Measurements from ENCODE around the gene DYNLT5.
"Not testable (repeated sequence)": the region's sequence is repeated elsewhere in the genome, so short reads cannot be mapped to it uniquely, and the experiment has no call there.

The DYNLT5 gene

DNA sequence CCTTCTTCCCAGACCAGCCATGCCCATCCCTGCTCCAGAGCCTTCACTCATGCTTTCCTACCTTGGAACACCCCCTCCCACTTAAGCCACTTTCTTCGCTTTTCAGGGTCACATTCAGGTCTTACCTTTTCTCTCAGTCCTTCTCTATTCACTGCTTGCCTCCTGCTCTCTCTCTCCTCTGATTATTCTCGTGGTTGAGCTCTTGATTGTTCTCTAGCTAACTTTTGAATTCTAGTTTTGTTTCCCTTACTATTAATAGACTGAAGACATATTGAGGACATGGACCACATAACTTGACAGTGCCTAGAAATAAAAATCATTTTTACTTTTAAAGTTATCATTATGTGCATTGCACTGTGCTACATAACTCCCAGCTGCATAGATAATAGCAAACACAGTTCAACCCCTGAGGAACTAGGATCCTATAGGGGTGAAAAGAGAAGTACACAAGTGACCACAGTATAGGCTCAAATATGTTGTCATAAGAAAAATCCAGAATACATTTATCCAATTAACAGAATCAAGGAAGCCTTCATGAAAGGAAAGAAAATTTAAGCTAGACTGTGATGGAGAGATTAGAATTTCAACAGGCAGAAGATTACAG is 27.3 kb downstream of the DYNLT5 start:
- TF ChIP-seq, protein P1, sequence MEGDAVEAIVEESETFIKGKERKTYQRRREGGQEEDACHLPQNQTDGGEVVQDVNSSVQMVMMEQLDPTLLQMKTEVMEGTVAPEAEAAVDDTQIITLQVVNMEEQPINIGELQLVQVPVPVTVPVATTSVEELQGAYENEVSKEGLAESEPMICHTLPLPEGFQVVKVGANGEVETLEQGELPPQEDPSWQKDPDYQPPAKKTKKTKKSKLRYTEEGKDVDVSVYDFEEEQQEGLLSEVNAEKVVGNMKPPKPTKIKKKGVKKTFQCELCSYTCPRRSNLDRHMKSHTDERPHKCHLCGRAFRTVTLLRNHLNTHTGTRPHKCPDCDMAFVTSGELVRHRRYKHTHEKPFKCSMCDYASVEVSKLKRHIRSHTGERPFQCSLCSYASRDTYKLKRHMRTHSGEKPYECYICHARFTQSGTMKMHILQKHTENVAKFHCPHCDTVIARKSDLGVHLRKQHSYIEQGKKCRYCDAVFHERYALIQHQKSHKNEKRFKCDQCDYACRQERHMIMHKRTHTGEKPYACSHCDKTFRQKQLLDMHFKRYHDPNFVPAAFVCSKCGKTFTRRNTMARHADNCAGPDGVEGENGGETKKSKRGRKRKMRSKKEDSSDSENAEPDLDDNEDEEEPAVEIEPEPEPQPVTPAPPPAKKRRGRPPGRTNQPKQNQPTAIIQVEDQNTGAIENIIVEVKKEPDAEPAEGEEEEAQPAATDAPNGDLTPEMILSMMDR (IDR thresholded peaks at IDR 0.05; ENCODE audit: low read depth, low read length), result no peak
- DNase-seq (ENCODE audit: low read depth in 2 of 2), result no peak
- no peak overlapping the region for H3K4me3 ChIP-seq (replicated peaks in 1 of 2; ENCODE audit: low read depth in 2 of 2, low read length in 2 of 2)

DNA sequence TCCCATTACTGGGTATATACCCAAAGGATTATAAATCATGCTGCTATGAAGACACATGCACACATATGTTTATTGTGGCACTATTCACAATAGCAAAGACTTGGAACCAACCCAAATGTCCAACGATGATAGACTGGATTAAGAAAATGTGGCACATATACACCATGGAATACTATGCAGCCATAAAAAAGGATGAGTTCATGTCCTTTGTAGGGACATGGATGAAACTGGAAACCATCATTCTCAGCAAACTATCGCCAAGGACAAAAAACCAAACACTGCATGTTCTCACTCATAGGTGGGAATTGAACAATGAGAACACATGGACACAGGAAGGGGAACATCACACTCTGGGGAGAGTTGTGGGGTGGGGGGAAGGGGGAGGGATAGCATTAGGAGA is 33.5 kb downstream of the DYNLT5 start:
- not testable (repeated sequence) for DNase-seq (ENCODE audit: low read depth in 2 of 2); H3K4me3 ChIP-seq (replicated peaks in 1 of 2; ENCODE audit: low read depth in 2 of 2, low read length in 2 of 2)

DNA sequence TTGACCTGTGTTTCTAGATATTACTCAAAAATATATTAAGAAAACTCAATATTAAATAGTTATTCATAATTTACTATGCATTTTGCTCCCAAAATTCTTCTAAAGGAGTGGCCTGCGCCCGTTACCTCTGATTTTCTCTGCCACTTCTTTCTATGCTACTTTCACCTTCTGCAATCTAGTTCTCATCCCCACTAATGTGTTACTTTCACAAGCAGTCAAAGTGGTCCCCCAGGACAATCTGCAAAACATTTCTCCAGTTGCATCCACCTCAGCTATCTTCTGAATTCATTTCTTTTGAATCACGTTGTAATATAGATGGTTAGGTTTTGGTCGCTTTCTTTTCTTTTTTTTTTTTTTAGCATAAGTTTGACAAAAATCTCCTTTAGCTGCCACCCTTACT is 35.4 kb downstream of the DYNLT5 start:
- H3K4me3 ChIP-seq (replicated peaks in 1 of 2; ENCODE audit: low read depth in 2 of 2, low read length in 2 of 2), result no peak overlapping the region
- DNase-seq (ENCODE audit: low read depth in 2 of 2), result no peak
- TF ChIP-seq, protein P1 (IDR thresholded peaks at IDR 0.05; ENCODE audit: low read depth, low read length), result no peak

DNA sequence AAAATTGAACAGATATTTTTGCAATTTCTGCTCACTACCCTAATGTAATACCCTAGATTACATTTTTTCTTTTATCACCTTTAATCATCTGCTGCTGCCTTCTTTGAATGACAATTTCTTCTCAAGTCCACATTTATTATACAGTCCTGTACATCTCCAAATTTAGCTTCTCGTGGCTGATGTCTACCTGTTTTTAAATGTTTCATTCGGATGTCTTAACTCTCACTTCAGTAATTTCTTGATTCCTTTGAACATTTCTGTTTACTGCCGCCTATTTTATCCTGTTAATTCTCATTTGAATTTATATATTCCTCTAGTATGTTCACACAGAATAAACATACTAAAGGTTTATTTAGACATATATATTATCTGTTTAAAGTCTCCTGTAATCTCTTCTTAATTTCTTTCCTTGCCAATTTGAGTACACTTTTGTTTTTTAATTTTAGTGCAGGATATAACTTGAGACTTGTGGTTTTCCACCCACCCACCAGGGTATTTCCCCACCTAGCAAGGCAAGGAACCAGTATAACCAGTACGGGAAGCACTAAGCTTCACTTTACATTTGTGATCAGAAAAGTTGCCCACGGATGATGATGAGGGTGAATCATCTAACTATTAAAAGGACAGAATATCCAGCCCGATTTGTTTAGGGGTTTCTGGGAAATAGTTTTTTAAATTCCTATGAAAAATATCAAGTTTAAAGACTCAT is 36.1 kb downstream of the DYNLT5 start:
- DNase-seq (ENCODE audit: low read depth in 2 of 2), result no peak
- no peak overlapping the region for H3K4me3 ChIP-seq (replicated peaks in 1 of 2; ENCODE audit: low read depth in 2 of 2, low read length in 2 of 2)
- TF ChIP-seq, protein P1 (IDR thresholded peaks at IDR 0.05; ENCODE audit: low read depth, low read length), result no peak

DNA sequence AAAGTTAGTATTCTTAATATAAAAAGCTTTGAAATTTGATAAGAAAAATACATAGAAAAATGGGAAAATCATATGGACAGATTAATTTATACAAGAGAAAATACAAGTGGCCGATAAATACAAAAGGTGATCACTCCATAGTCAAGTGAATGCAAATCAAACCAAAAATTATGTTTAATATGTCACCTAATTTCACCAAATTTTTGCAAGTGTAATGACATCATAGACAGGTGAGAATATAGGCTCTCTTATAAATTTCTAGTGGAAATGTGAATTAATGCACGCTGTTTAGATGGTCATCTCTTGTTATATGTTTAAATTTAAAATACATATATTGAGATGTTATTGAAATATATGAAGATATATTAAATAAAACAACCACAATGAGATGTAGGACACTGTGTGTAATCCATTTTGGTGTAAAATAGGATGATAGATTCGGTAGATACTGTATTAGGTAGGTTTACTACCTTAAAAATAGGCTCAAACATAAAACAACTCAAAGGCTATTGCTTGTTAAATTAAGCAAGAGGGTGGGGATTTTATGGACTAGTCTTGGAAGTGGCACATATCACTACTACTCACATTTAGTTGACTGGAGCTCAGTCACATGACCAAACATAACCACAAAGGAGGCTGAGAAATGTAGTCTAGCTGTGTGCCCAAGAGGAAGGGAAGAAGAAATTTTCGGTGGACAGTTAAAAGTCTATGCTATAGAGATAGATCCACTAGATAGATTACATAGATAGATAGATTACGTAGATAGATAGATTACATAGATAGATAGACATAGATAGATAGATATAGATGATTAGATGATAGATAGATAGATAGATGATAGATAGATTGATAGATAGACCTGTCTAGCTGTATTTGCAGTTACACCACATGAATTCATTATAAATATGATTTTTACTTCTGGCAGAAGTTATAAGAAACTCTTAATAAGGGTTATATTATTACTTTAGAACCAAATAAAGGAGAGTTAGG is 39.7 kb downstream of the DYNLT5 start:
- TF ChIP-seq, protein P1 (IDR thresholded peaks at IDR 0.05; ENCODE audit: low read depth, low read length), result no peak
- no peak for DNase-seq (ENCODE audit: low read depth in 2 of 2)
- no peak overlapping the region for H3K4me3 ChIP-seq (replicated peaks in 1 of 2; ENCODE audit: low read depth in 2 of 2, low read length in 2 of 2)

DNA sequence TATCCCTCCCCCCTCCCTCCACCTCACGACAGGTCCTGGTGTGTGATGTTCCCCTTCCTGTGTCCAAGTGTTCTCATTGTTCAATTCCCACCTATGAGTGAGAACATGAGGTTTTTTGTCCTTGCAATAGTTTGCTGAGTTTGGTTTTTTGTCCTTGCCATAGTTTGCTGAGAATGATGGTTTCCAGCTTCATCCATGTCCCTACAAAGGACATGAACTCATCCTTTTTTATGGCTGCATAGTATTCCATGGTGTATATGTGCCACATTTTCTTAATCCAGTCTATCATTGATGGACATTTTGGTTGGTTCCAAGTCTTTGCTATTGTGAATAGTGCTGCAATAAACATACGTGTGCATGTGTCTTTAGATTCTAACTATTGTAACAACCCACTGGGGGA is 43.6 kb downstream of the DYNLT5 start:
- not testable (repeated sequence) for DNase-seq (ENCODE audit: low read depth in 2 of 2); H3K4me3 ChIP-seq (replicated peaks in 1 of 2; ENCODE audit: low read depth in 2 of 2, low read length in 2 of 2)

DNA sequence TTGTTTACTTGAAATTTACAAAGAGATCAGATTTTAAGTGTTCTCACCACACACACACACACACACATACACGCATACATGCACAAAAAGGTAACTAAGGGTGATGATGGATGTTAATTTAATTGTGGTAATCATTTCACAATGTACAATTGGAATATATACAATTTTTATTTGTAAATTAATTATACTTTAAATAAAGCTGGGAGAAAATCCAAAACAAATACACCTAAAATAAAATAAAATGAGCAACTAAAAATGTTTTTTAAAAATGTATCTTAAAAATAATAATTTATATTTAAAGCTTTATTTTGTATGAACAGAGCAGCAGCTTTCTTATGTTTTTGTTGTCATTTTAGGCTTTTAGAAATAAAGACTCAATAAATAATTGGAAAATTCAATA is 57.0 kb downstream of the DYNLT5 start:
- TF ChIP-seq, protein P1 (IDR thresholded peaks at IDR 0.05; ENCODE audit: low read depth, low read length), result no peak
- H3K4me3 ChIP-seq (replicated peaks in 1 of 2; ENCODE audit: low read depth in 2 of 2, low read length in 2 of 2), result no peak overlapping the region
- no peak for DNase-seq (ENCODE audit: low read depth in 2 of 2)

Data from cardiac fibroblast (primary cell).